ENCODE data around the gene CXCL16.
A peak's percentile ranks its signal among the peaks of the same experiment; 100 is the strongest.

CXCL16 gene

GRCh38 chr17:4742133-4742532 lies 2.4 kb upstream of the CXCL16 start:
- Mint-ChIP-seq H3K27me3 (peaks cover 23% of the 10 kb centered on the region), H3K4me3 (no peak overlapping the region), H3K36me3 (ENCODE audit: low read depth) (no peaks in the 10 kb centered on the region), H3K27ac (no peak overlapping the region), H3K9me3 (no peaks in the 10 kb centered on the region), H3K4me1 (peaks cover 18% of the 10 kb centered on the region)
- ATAC-seq (no peak), DNase-seq (no peak)

- Mint-ChIP-seq H3K36me3 (ENCODE audit: low read depth) (no peaks in the 10 kb centered on the region), H3K4me3 (no peak overlapping the region), H3K9me3 (no peaks in the 10 kb centered on the region), H3K4me1 (peaks cover 17% of the 10 kb centered on the region), H3K27me3 (peaks cover 23% of the 10 kb centered on the region), H3K27ac (no peak overlapping the region)
- ATAC-seq (no peak), DNase-seq (no peak)
Observed at GRCh38 chr17:4741544-4741943, 1.8 kb upstream of the CXCL16 start.

GRCh38 chr17:4740584-4740983 lies 856 bp upstream of the CXCL16 start:
- H3K9me3 Mint-ChIP-seq, result no peaks in the 10 kb centered on the region
- no peak overlapping the region for H3K27ac Mint-ChIP-seq
- peak overlapping the region; percentile 77 for H3K4me3 Mint-ChIP-seq
- peaks cover 23% of the 10 kb centered on the region for H3K27me3 Mint-ChIP-seq
- DNase-seq, result no peak
- H3K4me1 Mint-ChIP-seq, result peaks cover 24% of the 10 kb centered on the region
- ATAC-seq, result no peak
- H3K36me3 Mint-ChIP-seq (ENCODE audit: low read depth), result no peaks in the 10 kb centered on the region

- Mint-ChIP-seq H3K27ac (peak overlapping the region; percentile 43), H3K4me3 (peak overlapping the region; percentile 77), H3K9me3 (no peaks in the 10 kb centered on the region), H3K4me1 (peaks cover 27% of the 10 kb centered on the region), H3K27me3 (peaks cover 21% of the 10 kb centered on the region), H3K36me3 (ENCODE audit: low read depth) (no peaks in the 10 kb centered on the region)
- DNase-seq (no peak), ATAC-seq (no peak)
Observed at GRCh38 chr17:4740025-4740351, 260 bp upstream of the CXCL16 start.

- H3K4me1 Mint-ChIP-seq, result peaks cover 31% of the 10 kb centered on the region
- no peaks in the 10 kb centered on the region for H3K36me3 Mint-ChIP-seq (ENCODE audit: low read depth)
- no peaks in the 10 kb centered on the region for H3K9me3 Mint-ChIP-seq
- peak overlapping the region; percentile 71 for H3K27ac Mint-ChIP-seq
- DNase-seq (no peak), ATAC-seq (no peak)
- peak overlapping the region; percentile 73 for H3K4me3 Mint-ChIP-seq
- peaks cover 18% of the 10 kb centered on the region for H3K27me3 Mint-ChIP-seq
Observed at GRCh38 chr17:4738136-4739121, 1.3 kb downstream of the CXCL16 start.

GRCh38 chr17:4735876-4736651 lies 3.7 kb downstream of the CXCL16 start:
- ATAC-seq, result no peak
- Mint-ChIP-seq H3K4me1 (peaks cover 49% of the 10 kb centered on the region), H3K4me3 (no peak overlapping the region), H3K27me3 (peaks cover 18% of the 10 kb centered on the region), H3K27ac (peak overlapping the region; percentile 35), H3K36me3 (ENCODE audit: low read depth) (no peaks in the 10 kb centered on the region), H3K9me3 (no peaks in the 10 kb centered on the region)
- DNase-seq, result no peak

- no peak overlapping the region for H3K27ac Mint-ChIP-seq
- peaks cover 9% of the 10 kb centered on the region for H3K27me3 Mint-ChIP-seq
- H3K9me3 Mint-ChIP-seq, result no peaks in the 10 kb centered on the region
- no peaks in the 10 kb centered on the region for H3K36me3 Mint-ChIP-seq (ENCODE audit: low read depth)
- no peak for DNase-seq
- no peak for ATAC-seq
- H3K4me1 Mint-ChIP-seq, result peaks cover 53% of the 10 kb centered on the region
- H3K4me3 Mint-ChIP-seq, result no peak overlapping the region
Observed at GRCh38 chr17:4734857-4735475, 4.8 kb downstream of the CXCL16 start.

- Mint-ChIP-seq H3K4me1 (peaks cover 53% of the 10 kb centered on the region), H3K36me3 (ENCODE audit: low read depth) (no peaks in the 10 kb centered on the region), H3K27ac (peak overlapping the region; percentile 17), H3K9me3 (no peaks in the 10 kb centered on the region), H3K4me3 (peak overlapping the region; percentile 92), H3K27me3 (peaks cover under 1% of the 10 kb centered on the region)
- no peak for ATAC-seq
- DNase-seq, result no peak
Observed at GRCh38 chr17:4733073-4733531, 6.6 kb downstream of the CXCL16 start.

GRCh38 chr17:4728124-4728523 lies 11.6 kb downstream of the CXCL16 start:
- ATAC-seq, result peak; percentile 48
- Mint-ChIP-seq H3K36me3 (ENCODE audit: low read depth) (no peaks in the 10 kb centered on the region), H3K4me1 (peaks cover 47% of the 10 kb centered on the region), H3K4me3 (peak overlapping the region; percentile 45), H3K27me3 (no peaks in the 10 kb centered on the region), H3K27ac (peak overlapping the region; percentile 73), H3K9me3 (no peaks in the 10 kb centered on the region)
- DNase-seq, result peak; percentile 29

- DNase-seq (no peak), ATAC-seq (no peak)
- peaks cover 2% of the 10 kb centered on the region for H3K36me3 Mint-ChIP-seq (ENCODE audit: low read depth)
- peak overlapping the region; percentile 45 for H3K27ac Mint-ChIP-seq
- peaks cover 30% of the 10 kb centered on the region for H3K4me1 Mint-ChIP-seq
- H3K9me3 Mint-ChIP-seq, result no peaks in the 10 kb centered on the region
- no peaks in the 10 kb centered on the region for H3K27me3 Mint-ChIP-seq
- H3K4me3 Mint-ChIP-seq, result no peak overlapping the region
Observed at GRCh38 chr17:4725646-4726310, 13.9 kb downstream of the CXCL16 start.

GRCh38 chr17:4724650-4725049 lies 15.1 kb downstream of the CXCL16 start:
- ATAC-seq, result no peak
- H3K27ac Mint-ChIP-seq, result no peak overlapping the region
- peaks cover 24% of the 10 kb centered on the region for H3K4me1 Mint-ChIP-seq
- no peak for DNase-seq
- H3K4me3 Mint-ChIP-seq, result no peak overlapping the region
- H3K36me3 Mint-ChIP-seq (ENCODE audit: low read depth), result peaks cover 6% of the 10 kb centered on the region
- H3K27me3 Mint-ChIP-seq, result no peaks in the 10 kb centered on the region
- H3K9me3 Mint-ChIP-seq, result no peaks in the 10 kb centered on the region

- Mint-ChIP-seq H3K9me3 (no peaks in the 10 kb centered on the region), H3K36me3 (ENCODE audit: low read depth) (peaks cover 15% of the 10 kb centered on the region), H3K27me3 (no peaks in the 10 kb centered on the region), H3K4me1 (peaks cover 9% of the 10 kb centered on the region), H3K27ac (no peak overlapping the region), H3K4me3 (no peak overlapping the region)
- ATAC-seq (peak; percentile 25), DNase-seq (no peak)
Observed at GRCh38 chr17:4722678-4723240, 17.0 kb downstream of the CXCL16 start.

GRCh38 chr17:4721203-4722135 lies 18.3 kb downstream of the CXCL16 start:
- Mint-ChIP-seq H3K4me3 (no peak overlapping the region), H3K27me3 (no peaks in the 10 kb centered on the region), H3K4me1 (peaks cover 3% of the 10 kb centered on the region), H3K9me3 (no peaks in the 10 kb centered on the region), H3K27ac (peak overlapping the region; percentile 54), H3K36me3 (ENCODE audit: low read depth) (peaks cover 26% of the 10 kb centered on the region)
- DNase-seq, result no peak
- peak; percentile 17 for ATAC-seq

Data from activated naive CD8-positive, alpha-beta T cell treated with anti-CD3 and anti-CD28 coated beads, Interleukin-2, amount 50 U/mL, for 24 hours (primary cell).